ELF-1 (cell line): Measurements from ENCODE around the gene MYL12A.
"Not testable (repeated sequence)": the region's sequence is repeated elsewhere in the genome, so short reads cannot be mapped to it uniquely, and the experiment has no call there.

Source experiments
- DNase-seq: peaks from one replicate; pipeline ENCODE4 v3.0.0-alpha.2; 2016; ENCODE audit warnings: low read depth, low spot score

The MYL12A gene

GRCh38 chr18:3254725-3255124 is 7.1 kb downstream of the MYL12A start:
- DNase-seq: no peak

- DNase-seq: no peak
Observed at GRCh38 chr18:3255611-3256165, 8.1 kb downstream of the MYL12A start.

GRCh38 chr18:3256693-3257626 is 9.4 kb downstream of the MYL12A start:
- DNase-seq: no peak

- DNase-seq: no peak
Observed at GRCh38 chr18:3257627-3258120, 10.1 kb downstream of the MYL12A start.

- no peak for DNase-seq
Observed at GRCh38 chr18:3260995-3261372, 13.4 kb downstream of the MYL12A start.

- DNase-seq: peak; percentile 90
Observed at GRCh38 chr18:3261373-3262233, 14.0 kb downstream of the MYL12A start, which contains the start of gene MYL12B. TSS of gene MYL12B (plus strand) at chr18:3262133. CDS start at chr18:3272899, 10,766 bp downstream.

- DNase-seq: no peak
Observed at GRCh38 chr18:3262234-3263131, 14.9 kb downstream of the MYL12A start.

- no peak for DNase-seq
Observed at GRCh38 chr18:3263132-3263700, 15.6 kb downstream of the MYL12A start.

GRCh38 chr18:3264362-3264761 is 16.8 kb downstream of the MYL12A start:
- no peak for DNase-seq

GRCh38 chr18:3265564-3266033 is 18.0 kb downstream of the MYL12A start:
- DNase-seq: peak; percentile 66

GRCh38 chr18:3266062-3266608 is 18.5 kb downstream of the MYL12A start:
- DNase-seq: no peak

- DNase-seq: no peak
Observed at GRCh38 chr18:3268306-3268705, 20.7 kb downstream of the MYL12A start.

- DNase-seq: no peak
Observed at GRCh38 chr18:3269241-3269913, 21.8 kb downstream of the MYL12A start.

GRCh38 chr18:3269914-3270299 is 22.3 kb downstream of the MYL12A start:
- DNase-seq: no peak

- no peak for DNase-seq
Observed at GRCh38 chr18:3273042-3273441, 25.4 kb downstream of the MYL12A start.

GRCh38 chr18:3277643-3278213 is 30.1 kb downstream of the MYL12A start:
- DNase-seq: not testable (repeated sequence)

GRCh38 chr18:3279201-3280185 is 31.9 kb downstream of the MYL12A start:
- no peak for DNase-seq
